Stimulated activated CD8-positive, alpha-beta memory T cell treated with anti-CD3 and anti-CD28 coated beads, Interleukin-12 subunit alpha, Interleukin-12 subunit beta, amount 100 ng/mL, for 24 hours (primary cell): ENCODE results near the gene PAQR5.
"Not testable (repeated sequence)": the region's sequence is repeated elsewhere in the genome, so short reads cannot be mapped to it uniquely, and the experiment has no call there.

Source experiments
- DNase-seq: peaks from one replicate; pipeline ENCODE4 v3.0.0-alpha.2; 2020; ENCODE audit errors: extremely low read depth

The PAQR5 gene

DNA sequence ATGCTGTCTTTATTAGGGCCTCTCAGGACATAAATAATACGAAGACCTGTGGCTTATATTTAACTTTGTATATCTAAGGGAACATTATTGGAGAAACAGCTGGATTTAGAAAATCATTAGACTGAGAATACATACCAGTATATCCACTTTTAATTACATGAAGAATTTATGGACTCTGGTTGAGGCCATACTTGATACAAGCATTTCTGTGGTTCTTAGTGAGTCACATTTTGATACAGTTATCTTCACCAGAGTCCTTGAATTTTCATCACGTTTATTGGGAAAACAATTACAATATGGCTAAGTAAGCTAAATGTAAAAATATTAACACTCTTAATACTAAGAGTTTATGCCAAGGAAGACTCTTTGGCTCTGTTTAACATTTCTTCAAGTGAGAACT lies 125.3 kb downstream of the PAQR5 start:
- DNase-seq: no peak

- no peak for DNase-seq
Measured at GRCh38 chr15:69424748-69425413, 126.2 kb downstream of the PAQR5 start.

DNA sequence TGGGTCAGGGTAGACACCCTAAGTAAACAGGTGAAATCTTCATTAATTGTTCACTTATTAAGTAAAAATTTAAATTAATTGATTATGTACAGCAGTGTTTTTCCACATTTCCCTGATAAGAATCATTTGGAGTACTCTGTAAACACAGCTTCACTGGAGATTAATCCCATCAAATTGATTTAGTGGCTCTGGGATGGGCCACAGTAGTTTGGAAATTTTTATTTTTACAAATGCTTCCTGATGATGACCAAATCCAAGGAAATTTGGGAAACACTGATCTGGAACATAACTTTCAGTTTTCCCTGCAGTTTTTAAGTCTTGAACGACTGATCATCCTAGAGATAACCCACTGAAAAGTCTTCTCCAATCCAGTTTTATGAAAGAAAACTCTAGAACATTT lies 135.1 kb downstream of the PAQR5 start:
- no peak for DNase-seq

DNA sequence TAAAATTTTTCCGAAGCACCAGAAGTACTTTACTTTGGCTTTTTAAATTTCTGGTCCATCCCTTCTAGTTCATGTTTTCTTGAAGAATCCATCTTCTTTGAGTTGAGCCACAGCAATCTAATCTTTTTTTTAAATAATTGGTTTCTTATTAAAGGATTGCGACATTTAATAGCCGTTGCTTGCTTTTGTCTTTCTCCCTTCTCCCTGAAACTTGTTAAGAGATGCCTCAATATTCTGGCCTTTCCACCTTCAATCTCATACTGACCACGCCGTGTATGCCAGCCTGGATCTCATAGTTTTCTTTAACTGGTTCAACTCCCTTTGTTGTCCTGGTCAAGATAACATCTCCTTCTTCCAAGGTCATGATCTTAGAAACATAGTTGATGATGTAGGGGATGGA lies 135.5 kb downstream of the PAQR5 start:
- DNase-seq: no peak

- DNase-seq: no peak
Measured at GRCh38 chr15:69434679-69435078, 136.0 kb downstream of the PAQR5 start.

- no peak for DNase-seq
Measured at GRCh38 chr15:69435985-69436384, 137.3 kb downstream of the PAQR5 start.

GRCh38 chr15:69436951-69437350 lies 138.2 kb downstream of the PAQR5 start:
- DNase-seq: no peak

DNA sequence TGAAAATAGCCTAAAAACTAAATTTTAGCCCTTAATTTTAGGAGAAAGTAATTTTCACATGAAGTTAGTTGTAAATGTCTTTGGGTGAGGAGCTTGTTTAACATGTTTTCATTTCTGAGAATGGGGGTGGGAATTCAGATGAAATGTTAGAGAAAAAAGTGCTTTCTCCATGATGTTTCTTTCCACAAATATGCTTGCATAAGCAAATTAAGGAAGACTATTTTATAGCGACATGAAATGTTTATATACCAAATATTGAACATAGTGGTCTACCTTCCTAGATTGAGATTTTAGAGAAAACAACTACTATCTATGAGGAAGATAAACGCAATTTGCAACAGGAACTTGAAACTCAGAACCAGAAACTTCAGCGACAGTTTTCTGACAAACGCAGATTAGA lies 140.9 kb downstream of the PAQR5 start:
- DNase-seq: no peak

DNA sequence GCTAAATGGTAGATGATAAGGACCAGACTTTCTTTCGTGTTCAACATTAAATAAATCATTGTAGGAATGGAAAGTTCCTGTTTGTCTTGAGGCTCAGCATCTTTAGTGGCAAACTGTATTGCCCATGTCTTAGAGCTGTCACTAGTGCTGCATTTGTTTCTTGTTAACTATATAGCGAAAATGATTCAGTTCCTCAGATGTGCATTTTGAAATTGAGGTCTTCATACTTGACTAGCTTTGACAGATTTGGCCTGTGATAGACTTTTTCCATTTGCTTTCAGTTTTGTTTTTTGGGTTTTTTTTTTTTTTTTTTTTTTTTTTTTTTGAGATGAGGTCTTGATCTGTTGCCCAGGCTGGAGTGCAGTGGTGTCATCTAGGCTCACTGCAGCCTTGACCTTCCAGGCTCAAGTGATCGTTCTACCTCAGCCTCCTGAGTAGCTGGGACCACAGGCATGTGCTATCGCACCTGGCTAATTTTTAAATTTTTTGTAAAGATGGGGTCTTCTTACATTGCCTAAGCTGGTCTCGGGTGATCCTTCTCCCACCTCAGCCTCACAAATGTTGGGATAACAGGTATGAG lies 144.4 kb downstream of the PAQR5 start:
- no peak for DNase-seq

DNA sequence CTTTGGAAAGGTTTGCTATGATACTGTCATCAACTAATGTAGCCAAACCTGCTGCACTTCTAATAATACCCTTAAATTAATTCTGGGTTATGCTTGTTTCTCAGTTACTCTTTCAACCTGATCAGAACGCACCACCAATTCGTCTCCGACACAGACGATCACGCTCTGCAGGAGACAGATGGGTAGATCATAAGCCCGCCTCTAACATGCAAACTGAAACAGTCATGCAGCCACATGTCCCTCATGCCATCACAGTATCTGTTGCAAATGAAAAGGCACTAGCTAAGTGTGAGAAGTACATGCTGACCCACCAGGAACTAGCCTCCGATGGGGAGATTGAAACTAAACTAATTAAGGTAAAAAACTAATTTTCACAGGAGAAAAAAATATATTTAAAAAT lies 146.0 kb downstream of the PAQR5 start:
- no peak for DNase-seq

DNA sequence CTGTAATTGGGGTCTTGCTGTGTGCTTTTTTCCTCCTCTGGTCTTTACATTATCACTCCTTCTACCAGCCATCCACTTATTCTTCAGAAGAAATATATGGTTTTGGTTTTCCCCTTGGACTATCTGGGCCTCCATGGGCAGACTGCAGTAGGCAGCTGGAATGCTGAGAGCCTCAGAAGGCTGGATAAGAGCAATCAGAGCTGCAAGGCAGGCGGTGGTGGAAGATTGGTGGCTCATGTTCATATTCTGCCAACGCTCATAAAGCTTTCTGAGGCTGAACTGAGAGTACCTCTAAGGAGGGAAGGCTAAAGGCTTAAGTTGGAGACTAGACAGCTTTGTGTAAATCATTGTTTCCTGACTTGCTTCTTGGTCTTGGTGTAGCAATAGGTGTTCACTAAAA lies 148.2 kb downstream of the PAQR5 start:
- no peak for DNase-seq

DNA sequence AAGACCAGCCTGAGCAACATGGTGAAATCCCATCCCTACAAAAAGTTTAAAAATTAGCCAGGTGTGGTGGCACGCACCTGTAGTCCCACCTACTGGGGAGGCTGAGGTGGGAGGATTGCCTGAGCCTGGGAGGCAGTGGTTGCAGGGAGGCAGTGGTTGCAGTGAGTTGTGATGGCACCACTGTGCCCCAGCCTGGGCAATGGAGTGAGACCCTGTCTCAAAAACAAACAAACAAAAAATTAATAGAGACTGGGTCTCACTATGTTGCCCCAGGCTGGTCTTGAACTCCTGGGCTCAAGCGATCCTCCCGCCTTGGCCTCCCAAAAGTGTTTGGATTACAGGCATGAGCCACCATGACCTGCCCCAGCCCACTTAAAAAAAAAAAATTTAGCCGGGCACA lies 151.5 kb downstream of the PAQR5 start:
- not testable (repeated sequence) for DNase-seq

- no peak for DNase-seq
Measured at GRCh38 chr15:69450968-69451695, 152.4 kb downstream of the PAQR5 start.

GRCh38 chr15:69451951-69452691 lies 153.4 kb downstream of the PAQR5 start:
- DNase-seq: no peak

GRCh38 chr15:69452692-69453521 lies 154.2 kb downstream of the PAQR5 start, which contains the start of gene RPLP1:
TSS of gene RPLP1 (plus strand) at chr15:69452818. CDS start at chr15:69452949, 131 bp downstream.
- DNase-seq: peak; percentile 89

- DNase-seq: no peak
Measured at GRCh38 chr15:69454953-69455352, 156.2 kb downstream of the PAQR5 start.

- DNase-seq: no peak
Measured at GRCh38 chr15:69456208-69457166, 157.8 kb downstream of the PAQR5 start.
